ENCODE data around the gene NEURL3.
"Not testable (repeated sequence)": the region's sequence is repeated elsewhere in the genome, so short reads cannot be mapped to it uniquely, and the experiment has no call there.

The NEURL3 gene

GRCh38 chr2:96506907-96507240 is 1.7 kb upstream of the NEURL3 start:
- DNase-seq (ENCODE audit: low spot score): no peak

GRCh38 chr2:96506016-96506906 is 1.1 kb upstream of the NEURL3 start:
- no peak for DNase-seq (ENCODE audit: low spot score)

- DNase-seq (ENCODE audit: low spot score): no peak
Measured at GRCh38 chr2:96503637-96504243, 1.4 kb downstream of the NEURL3 start.

GRCh38 chr2:96502891-96503636 is 2.1 kb downstream of the NEURL3 start:
- DNase-seq (ENCODE audit: low spot score): no peak

- DNase-seq (ENCODE audit: low spot score): peak; percentile 19
Measured at GRCh38 chr2:96501886-96502810, 3.0 kb downstream of the NEURL3 start.

GRCh38 chr2:96501471-96501874 is 3.7 kb downstream of the NEURL3 start:
- no peak for DNase-seq (ENCODE audit: low spot score)

GRCh38 chr2:96500385-96501066 is 4.6 kb downstream of the NEURL3 start:
- no peak for DNase-seq (ENCODE audit: low spot score)

- peak; percentile 81 for DNase-seq (ENCODE audit: low spot score)
Measured at GRCh38 chr2:96499061-96499960, 5.8 kb downstream of the NEURL3 start.

GRCh38 chr2:96498611-96499010 is 6.5 kb downstream of the NEURL3 start:
- DNase-seq (ENCODE audit: low spot score): not testable (repeated sequence)

GRCh38 chr2:96498021-96498431 is 7.1 kb downstream of the NEURL3 start:
- peak; percentile 77 for DNase-seq (ENCODE audit: low spot score)

GRCh38 chr2:96495982-96496629 is 9.1 kb downstream of the NEURL3 start:
- no peak for DNase-seq (ENCODE audit: low spot score)

- no peak for DNase-seq (ENCODE audit: low spot score)
Measured at GRCh38 chr2:96494188-96494587, 11.0 kb downstream of the NEURL3 start.

- no peak for DNase-seq (ENCODE audit: low spot score)
Measured at GRCh38 chr2:96493072-96493471, 12.1 kb downstream of the NEURL3 start.

- DNase-seq (ENCODE audit: low spot score): no peak
Measured at GRCh38 chr2:96491860-96492497, 13.2 kb downstream of the NEURL3 start.

GRCh38 chr2:96489663-96490062 is 15.5 kb downstream of the NEURL3 start:
- DNase-seq (ENCODE audit: low spot score): no peak

GRCh38 chr2:96489261-96489660 is 15.9 kb downstream of the NEURL3 start:
- DNase-seq (ENCODE audit: low spot score): no peak

- no peak for DNase-seq (ENCODE audit: low spot score)
Measured at GRCh38 chr2:96486696-96487095, 18.5 kb downstream of the NEURL3 start.

- peak; percentile 75 for DNase-seq (ENCODE audit: low spot score)
Measured at GRCh38 chr2:96485751-96486651, 19.2 kb downstream of the NEURL3 start.

Data from cerebellar cortex (tissue), 1 donor.